ENCODE measurements around the gene AP2A2.

DNA sequence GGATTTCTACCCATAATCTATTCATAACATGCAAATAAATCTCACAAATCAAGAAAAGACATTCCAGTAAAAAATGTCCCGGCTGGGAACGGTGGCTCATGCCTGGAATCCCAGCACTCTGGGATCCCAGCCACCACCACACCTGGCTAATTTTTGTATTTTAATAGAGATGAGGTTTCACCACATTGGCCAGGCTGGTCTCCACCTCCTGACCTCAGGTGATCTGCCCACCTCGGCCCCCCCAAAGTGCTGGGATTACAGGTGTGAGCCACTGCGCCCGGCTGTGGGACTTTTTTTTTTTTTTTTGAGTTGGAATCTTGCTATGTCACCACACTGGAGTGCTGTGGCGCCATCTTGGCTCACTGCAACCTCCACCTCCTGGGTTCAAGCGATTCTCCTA lies 19.7 kb upstream of the AP2A2 start:
- TF ChIP-seq CTCF (IDR thresholded peaks at IDR 0.05) (no peak), POLR2A (IDR thresholded peaks at IDR 0.05) (no peak), POLR2AphosphoS5 (IDR thresholded peaks at IDR 0.05) (no peak), EP300 (IDR thresholded peaks at IDR 0.05; ENCODE audit: low read depth) (no peak)
